ENCODE data around the gene IQSEC3.

The IQSEC3 gene

DNA sequence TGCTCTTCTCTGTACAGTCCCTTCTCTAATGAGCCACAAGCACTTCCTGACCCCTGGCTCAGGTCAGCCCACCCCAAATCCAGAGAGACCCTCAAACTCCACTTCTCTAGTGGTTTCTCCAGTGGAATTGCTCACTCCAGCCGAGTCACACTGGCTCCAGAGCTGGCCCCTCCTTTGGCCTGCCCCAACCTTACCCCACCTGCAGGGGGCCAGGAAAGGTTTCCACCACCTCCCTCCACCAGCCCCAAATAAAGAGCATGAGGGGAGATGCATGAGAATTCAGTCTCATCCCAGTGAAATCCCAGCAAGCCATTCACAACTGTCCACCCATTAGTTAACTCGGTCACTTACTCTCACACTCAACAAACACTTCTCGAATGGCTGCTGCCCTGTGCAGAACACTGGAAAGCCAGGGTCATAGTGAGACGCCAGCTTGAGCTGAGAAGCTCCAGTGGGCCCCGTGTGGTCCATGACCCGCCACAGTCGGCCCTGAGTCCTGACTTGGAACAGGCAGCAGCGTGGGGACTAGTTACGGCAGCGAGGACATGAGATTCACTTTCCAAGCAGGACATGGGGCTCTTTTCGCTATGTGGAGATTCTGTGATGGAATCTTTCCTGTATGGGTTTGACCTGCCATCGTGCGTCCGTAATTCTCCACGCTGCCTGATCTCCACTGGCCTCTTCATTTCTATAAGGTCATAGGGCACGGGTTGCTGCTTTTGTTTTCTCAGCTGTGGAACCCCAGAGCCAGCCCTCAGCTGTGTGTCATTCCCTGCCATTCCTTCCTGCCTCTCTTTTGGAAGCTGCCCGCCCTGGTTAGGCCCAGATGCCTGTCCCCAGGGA lies 103.2 kb downstream of the IQSEC3 start:
- H3K9ac ChIP-seq (ENCODE audit: low read length) = no peak overlapping the region
- H3F3A ChIP-seq (ENCODE audit: insufficient read depth, low read length) = peaks cover 4% of the 10 kb centered on the region; the same call in 1 of the 2 replicates
- no peak overlapping the region for H2AFZ ChIP-seq (ENCODE audit: low read length)
- H4K20me1 ChIP-seq (ENCODE audit: insufficient read depth, low read length) = no peaks in the 10 kb centered on the region
- TF ChIP-seq CTCF (IDR thresholded peaks at IDR 0.05; ENCODE audit: low read length) (no peak), EZH2 (optimal IDR thresholded peaks at IDR 0.05; ENCODE audit: low read depth, low read length) (no peak), EZH2phosphoT487 (IDR thresholded peaks at IDR 0.05; ENCODE audit: low read length) (no peak)
- H3K4me1 ChIP-seq (ENCODE audit: low read length) = peaks cover 23% of the 10 kb centered on the region
- H3K27ac ChIP-seq (ENCODE audit: low read length) = no peak overlapping the region
- H3K27me3 ChIP-seq (replicated peaks; ENCODE audit: insufficient read depth, low read length) = 0 out of 2 replicates have a peak, but pooled peaks cover 4% of the 10 kb centered on the region
- H3K9me2 ChIP-seq (replicated peaks; ENCODE audit: insufficient read depth, low read length) = no peaks in the 10 kb centered on the region
- no peak for DNase-seq
- H3K4me2 ChIP-seq (ENCODE audit: low read depth, low read length) = no peak overlapping the region
- H3K79me2 ChIP-seq (ENCODE audit: low read length) = no peaks in the 10 kb centered on the region
- no peak overlapping the region for H3K4me3 ChIP-seq (ENCODE audit: low read length)
- H3K9me3 ChIP-seq (replicated peaks; ENCODE audit: insufficient read depth, low read length) = no peaks in the 10 kb centered on the region
- no peaks in the 10 kb centered on the region for H3K36me3 ChIP-seq (replicated peaks; ENCODE audit: insufficient read depth, low read length)

GRCh38 chr12:170371-171225 lies 104.0 kb downstream of the IQSEC3 start:
- Histone ChIP-seq H3K9me3 (replicated peaks; ENCODE audit: insufficient read depth, low read length) (no peaks in the 10 kb centered on the region), H3K9me2 (replicated peaks; ENCODE audit: insufficient read depth, low read length) (no peaks in the 10 kb centered on the region), H3K27ac (ENCODE audit: low read length) (no peak overlapping the region), H3K79me2 (ENCODE audit: low read length) (no peaks in the 10 kb centered on the region), H3K36me3 (replicated peaks; ENCODE audit: insufficient read depth, low read length) (no peaks in the 10 kb centered on the region), H2AFZ (ENCODE audit: low read length) (no peak overlapping the region), H3K9ac (ENCODE audit: low read length) (no peak overlapping the region), H3K4me3 (ENCODE audit: low read length) (no peak overlapping the region), H3K4me2 (ENCODE audit: low read depth, low read length) (no peak overlapping the region), H4K20me1 (ENCODE audit: insufficient read depth, low read length) (no peaks in the 10 kb centered on the region), H3K4me1 (ENCODE audit: low read length) (peaks cover 22% of the 10 kb centered on the region), H3K27me3 (replicated peaks; ENCODE audit: insufficient read depth, low read length) (0 out of 2 replicates have a peak, but pooled peaks cover 4% of the 10 kb centered on the region), H3F3A (ENCODE audit: insufficient read depth, low read length) (peaks cover 4% of the 10 kb centered on the region; the same call in 1 of the 2 replicates)
- TF ChIP-seq CTCF (IDR thresholded peaks at IDR 0.05; ENCODE audit: low read length) (no peak), EZH2phosphoT487 (IDR thresholded peaks at IDR 0.05; ENCODE audit: low read length) (no peak), EZH2 (optimal IDR thresholded peaks at IDR 0.05; ENCODE audit: low read depth, low read length) (no peak)
- DNase-seq = no peak

DNA sequence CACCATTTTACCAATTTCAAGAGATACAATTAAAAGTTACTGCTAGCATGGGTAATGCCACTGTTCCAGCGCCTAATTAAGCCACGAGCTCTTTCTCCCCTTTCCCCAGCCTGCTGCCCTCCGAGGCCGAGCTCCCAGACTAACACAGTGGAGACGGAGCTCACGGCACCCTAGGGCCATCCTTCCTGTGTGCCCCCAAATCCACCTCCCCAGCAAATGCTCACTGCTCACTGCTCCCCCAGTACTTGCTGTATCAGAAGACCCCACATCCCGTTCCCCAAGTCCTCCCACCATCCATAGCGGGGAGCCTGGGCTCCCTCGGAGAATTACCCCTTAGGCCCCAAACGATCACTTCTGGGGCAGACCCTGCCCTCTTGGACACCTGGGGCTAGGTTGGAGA lies 104.7 kb downstream of the IQSEC3 start:
- Histone ChIP-seq H4K20me1 (ENCODE audit: insufficient read depth, low read length) (no peaks in the 10 kb centered on the region), H3K4me2 (ENCODE audit: low read depth, low read length) (no peak overlapping the region), H3F3A (ENCODE audit: insufficient read depth, low read length) (peaks cover 2% of the 10 kb centered on the region; the same call in 1 of the 2 replicates), H3K27me3 (replicated peaks; ENCODE audit: insufficient read depth, low read length) (0 out of 2 replicates have a peak, but pooled peaks cover 4% of the 10 kb centered on the region), H3K4me3 (ENCODE audit: low read length) (no peak overlapping the region), H3K9me3 (replicated peaks; ENCODE audit: insufficient read depth, low read length) (no peaks in the 10 kb centered on the region), H3K9me2 (replicated peaks; ENCODE audit: insufficient read depth, low read length) (no peaks in the 10 kb centered on the region), H3K36me3 (replicated peaks; ENCODE audit: insufficient read depth, low read length) (no peaks in the 10 kb centered on the region), H3K9ac (ENCODE audit: low read length) (no peak overlapping the region), H2AFZ (ENCODE audit: low read length) (no peak overlapping the region), H3K4me1 (ENCODE audit: low read length) (peaks cover 17% of the 10 kb centered on the region), H3K79me2 (ENCODE audit: low read length) (no peaks in the 10 kb centered on the region), H3K27ac (ENCODE audit: low read length) (no peak overlapping the region)
- DNase-seq = no peak
- TF ChIP-seq EZH2phosphoT487 (IDR thresholded peaks at IDR 0.05; ENCODE audit: low read length) (no peak), CTCF (IDR thresholded peaks at IDR 0.05; ENCODE audit: low read length) (no peak), EZH2 (optimal IDR thresholded peaks at IDR 0.05; ENCODE audit: low read depth, low read length) (no peak)
